Spleen (tissue), 7 donors: ENCODE measurements around the gene AHCY.

ENCODE experiments used
- CTCF ChIP-seq, 11 experiments: fragments of 200-600 bp in 7 of 11; fragments of 450-650 bp in 4 of 11; sonication (generic) in 4 of 11; IDR thresholded peaks in 8 of 11; conservative IDR thresholded peaks in 3 of 11; 1 replicate in 7 of 11; 2 replicates in 4 of 11; pipeline versions ENCODE4 v1.4.0 to v1.8.0; 2016 to 2021; ENCODE audit warnings: antibody characterized with exemption in 11 of 11, inconsistent platforms in 4 of 11, mild to moderate bottlenecking in 1 of 11
- POLR2A ChIP-seq, 3 donors: fragments of 450-650 bp; IDR thresholded peaks; one replicate each; pipeline ENCODE4 v1.5.1; 2017; ENCODE audit warnings: antibody characterized with exemption in 3 of 3, mild to moderate bottlenecking in 1 of 3
- POLR2AphosphoS5 ChIP-seq, 3 donors: sonication (generic); formaldehyde crosslinking; IDR thresholded peaks; one replicate each; pipeline ENCODE4 v1.5.1; 2017; ENCODE audit warnings: antibody characterized with exemption in 3 of 3
- donor health status: DM: no; HTN: no; CAD: no; lungs with moderate emphysema.
- donor health status: DM: no; HTN: no; CAD: no.
- donor health status: DM: no; HTN: no; CAD: no.

GRCh38 chr20:34293589-34293988 lies 9.6 kb downstream of the AHCY start:
- no peak for TF ChIP-seq POLR2A (IDR thresholded peaks at IDR 0.05)
- TF ChIP-seq CTCF (IDR thresholded peaks at IDR 0.05 in 8 of 11, conservative IDR thresholded peaks at IDR 0.05 in 3 of 11): no peak
- no peak for TF ChIP-seq POLR2AphosphoS5 (IDR thresholded peaks at IDR 0.05)
